Lower leg skin (tissue), 4 donors: ENCODE results near the gene ALG11. TPM values are rescaled to one million over a fixed set of nuclear protein-coding genes. Genes with fewer than 3 reads are reported as not detected.
"Not testable (repeated sequence)": the region's sequence is repeated elsewhere in the genome, so short reads cannot be mapped to it uniquely, and the experiment has no call there.

Source experiments
- DNase-seq, 2 donors: peaks; one replicate each; pipeline ENCODE4 v3.0.0-alpha.2; 2019; ENCODE audit warnings: low spot score in 2 of 2
- H3K4me3 ChIP-seq: fragments of 200-600 bp; sonication (generic); 2 replicates; pipeline ENCODE4 v1.5.1; 2017; ENCODE audit warnings: mild to moderate bottlenecking, low read depth; ENCODE audit not compliant: poor library complexity, severe bottlenecking
- POLR2A ChIP-seq, 2 donors: fragments of 450-650 bp; IDR thresholded peaks; one replicate each; pipeline ENCODE4 v1.6.1; 2016 to 2017; ENCODE audit warnings: antibody characterized with exemption in 2 of 2, mild to moderate bottlenecking in 1 of 2, moderate library complexity in 1 of 2
- WGBS, 2 donors: methylation state at CpG; one replicate each; pipeline ENCODE4 v1.1.5; 2018; 5-methylcytosine and 5-hydroxymethylcytosine counted together
- intact Hi-C: fragments of 100-400 bp; cut with DNase I; formaldehyde crosslinking; loops from one replicate; pipeline ENCODE4 v1.15.0; 2023; ENCODE audit warnings: low total_unique reads
- total RNA-seq, 4 donors: library from RNA; depleted of rRNA; stranded (reverse); fragments of >200 nt; gene quantifications; one replicate each; pipeline ENCODE4 v1.1.0, GENCODE V29; 2016
- TF ChIP-seq, protein P1 (sequence below), 3 donors: fragments of 450-650 bp; IDR thresholded peaks; one replicate each; pipeline ENCODE4 v1.5.1; 2016; ENCODE audit warnings: antibody characterized with exemption in 3 of 3, mild to moderate bottlenecking in 3 of 3, moderate library complexity in 2 of 3

ALG11 gene
- total RNA-seq, 4 donors from 2014 or later = 8.2 to 27.9 (median 16.2) TPM

DNA sequence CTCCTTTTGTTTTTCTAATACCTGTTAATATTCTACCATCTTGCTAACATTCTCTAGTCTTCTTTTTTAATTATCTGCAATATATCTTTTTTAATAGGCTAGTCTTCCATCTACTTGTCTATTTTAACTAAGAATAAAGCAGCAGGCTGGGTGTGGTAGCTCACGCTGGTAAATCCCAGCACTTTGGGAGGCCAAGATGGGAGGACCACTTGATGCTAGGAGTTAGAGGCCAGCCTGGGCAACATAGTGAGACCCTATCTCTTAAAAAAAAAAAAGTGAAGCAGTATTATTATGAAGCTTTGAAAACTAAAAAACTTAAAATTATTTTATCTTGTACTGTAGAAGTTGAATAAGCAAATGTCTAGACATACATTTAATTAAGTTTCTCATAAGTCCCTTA, 15.6 kb downstream of the ALG11 start:
- whole genome bisulfite sequencing, 2 donors = 95 to 97% methylated on average over 1 of the region's 1 CpG
- no peak overlapping the region for H3K4me3 ChIP-seq
- no peak for DNase-seq
- intact Hi-C loops = no loop called here
- TF ChIP-seq POLR2A (IDR thresholded peaks at IDR 0.05) = no peak
- TF ChIP-seq, protein P1, sequence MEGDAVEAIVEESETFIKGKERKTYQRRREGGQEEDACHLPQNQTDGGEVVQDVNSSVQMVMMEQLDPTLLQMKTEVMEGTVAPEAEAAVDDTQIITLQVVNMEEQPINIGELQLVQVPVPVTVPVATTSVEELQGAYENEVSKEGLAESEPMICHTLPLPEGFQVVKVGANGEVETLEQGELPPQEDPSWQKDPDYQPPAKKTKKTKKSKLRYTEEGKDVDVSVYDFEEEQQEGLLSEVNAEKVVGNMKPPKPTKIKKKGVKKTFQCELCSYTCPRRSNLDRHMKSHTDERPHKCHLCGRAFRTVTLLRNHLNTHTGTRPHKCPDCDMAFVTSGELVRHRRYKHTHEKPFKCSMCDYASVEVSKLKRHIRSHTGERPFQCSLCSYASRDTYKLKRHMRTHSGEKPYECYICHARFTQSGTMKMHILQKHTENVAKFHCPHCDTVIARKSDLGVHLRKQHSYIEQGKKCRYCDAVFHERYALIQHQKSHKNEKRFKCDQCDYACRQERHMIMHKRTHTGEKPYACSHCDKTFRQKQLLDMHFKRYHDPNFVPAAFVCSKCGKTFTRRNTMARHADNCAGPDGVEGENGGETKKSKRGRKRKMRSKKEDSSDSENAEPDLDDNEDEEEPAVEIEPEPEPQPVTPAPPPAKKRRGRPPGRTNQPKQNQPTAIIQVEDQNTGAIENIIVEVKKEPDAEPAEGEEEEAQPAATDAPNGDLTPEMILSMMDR (IDR thresholded peaks at IDR 0.05) = no peak

DNA sequence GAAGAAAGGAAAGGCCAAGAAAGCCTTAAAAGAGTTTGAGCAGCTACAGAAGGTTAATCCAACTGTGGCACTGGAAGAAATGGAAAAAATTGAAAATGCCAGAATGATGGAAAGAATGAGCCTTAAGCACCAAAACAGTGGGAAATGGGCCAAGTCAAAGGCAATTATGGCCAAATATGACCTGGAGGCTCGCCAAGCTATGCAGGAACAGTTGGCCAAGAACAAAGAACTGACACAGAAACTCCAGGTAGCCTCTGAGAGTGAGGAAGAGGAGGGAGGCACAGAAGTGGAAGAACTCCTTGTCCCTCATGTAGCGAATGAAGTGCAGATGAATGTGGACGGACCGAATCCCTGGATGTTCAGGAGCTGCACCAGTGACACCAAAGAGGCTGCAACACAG, 17.4 kb downstream of the ALG11 start:
- no peak overlapping the region for H3K4me3 ChIP-seq
- intact Hi-C loops = no loop called here
- WGBS, 2 donors = 90 to 92% methylated on average over 4 of the region's 4 CpGs
- TF ChIP-seq, protein P1 (IDR thresholded peaks at IDR 0.05) = no peak
- no peak for TF ChIP-seq POLR2A (IDR thresholded peaks at IDR 0.05)
- DNase-seq = no peak

DNA sequence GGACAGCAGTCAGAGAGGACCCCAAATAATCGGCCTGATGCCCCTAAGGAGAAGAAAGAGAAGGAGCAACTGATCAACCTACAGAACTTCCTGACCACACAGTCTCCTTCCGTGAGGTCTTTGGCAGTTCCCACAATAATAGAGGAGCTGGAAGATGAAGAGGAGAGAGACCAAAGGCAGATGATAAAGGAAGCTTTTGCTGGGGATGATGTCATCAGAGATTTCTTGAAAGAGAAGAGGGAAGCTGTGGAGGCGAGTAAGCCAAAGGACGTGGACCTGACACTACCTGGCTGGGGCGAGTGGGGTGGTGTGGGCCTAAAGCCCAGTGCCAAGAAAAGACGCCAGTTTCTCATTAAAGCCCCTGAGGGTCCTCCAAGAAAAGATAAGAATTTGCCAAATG, 18.2 kb downstream of the ALG11 start:
- WGBS, 2 donors = 96 to 98% methylated on average over 6 of the region's 6 CpGs
- H3K4me3 ChIP-seq, intact Hi-C loops, DNase-seq: not testable (repeated sequence)

- H3K4me3 ChIP-seq = no peak overlapping the region
- no peak for DNase-seq
- intact Hi-C loops = no loop called here
- WGBS, 2 donors = 83 to 88% methylated on average over 2 of the region's 2 CpGs
- TF ChIP-seq, protein P1 (IDR thresholded peaks at IDR 0.05) = no peak
- no peak for TF ChIP-seq POLR2A (IDR thresholded peaks at IDR 0.05)
These were observed 20.8 kb downstream of the ALG11 start for GRCh38 chr13:52033039-52033438.

GRCh38 chr13:52034616-52035226, 22.5 kb downstream of the ALG11 start:
- no peak for DNase-seq
- WGBS, 2 donors = 76 to 91% methylated on average over 5 of the region's 5 CpGs
- H3K4me3 ChIP-seq = no peak overlapping the region
- TF ChIP-seq, protein P1 (IDR thresholded peaks at IDR 0.05) = no peak
- no peak for TF ChIP-seq POLR2A (IDR thresholded peaks at IDR 0.05)
- intact Hi-C loops = no loop called here

DNA sequence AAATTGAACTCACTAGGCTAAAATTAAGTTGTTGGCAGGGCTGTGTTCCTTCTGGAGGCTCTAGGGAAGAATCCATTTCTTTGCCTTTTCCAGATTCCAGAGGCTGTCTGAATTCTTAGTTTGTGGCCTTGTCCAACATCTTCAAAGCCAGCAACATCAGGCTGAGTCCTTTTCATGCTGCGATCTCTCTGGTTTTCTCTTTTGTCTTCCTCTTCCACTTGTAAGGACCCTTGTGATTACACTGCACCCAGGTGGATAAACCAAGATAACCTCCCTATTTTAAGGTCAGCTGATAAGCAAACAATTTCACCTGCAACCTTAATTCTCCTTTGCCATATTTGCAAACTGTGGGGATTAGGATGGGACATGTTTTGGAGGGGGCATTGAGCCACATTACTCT, 23.8 kb downstream of the ALG11 start:
- H3K4me3 ChIP-seq = no peak overlapping the region
- no peak for DNase-seq
- intact Hi-C loops = no loop called here
- TF ChIP-seq POLR2A (IDR thresholded peaks at IDR 0.05) = no peak
- TF ChIP-seq, protein P1 (IDR thresholded peaks at IDR 0.05) = no peak
- WGBS, 2 donors = 88 to 92% methylated on average over 1 of the region's 1 CpG
